Sigmoid colon (tissue), 3 donors: ENCODE results near the gene TGFBR3L.

Experiments used
- CTCF ChIP-seq, 4 experiments: fragments of 450-650 bp in 3 of 4; fragments of 200-600 bp in 1 of 4; IDR thresholded peaks; one replicate each; pipeline ENCODE4 v1.5.1; 2016 to 2019; ENCODE audit warnings: antibody characterized with exemption in 4 of 4, mild to moderate bottlenecking in 3 of 4, moderate library complexity in 2 of 4
- POLR2A ChIP-seq, 2 donors: fragments of 450-650 bp; IDR thresholded peaks; one replicate each; pipeline ENCODE4 v1.6.1; 2016; ENCODE audit warnings: antibody characterized with exemption in 2 of 2, mild to moderate bottlenecking in 2 of 2, moderate library complexity in 2 of 2

- TF ChIP-seq CTCF (IDR thresholded peaks at IDR 0.05) (no peak), POLR2A (IDR thresholded peaks at IDR 0.05) (no peak)
Observed at GRCh38 chr19:7867092-7867844, 47.4 kb upstream of the TGFBR3L start.
